Uterus (tissue), 4 donors: Measurements from ENCODE around the gene TEPSIN. TPM values are rescaled to one million over a fixed set of nuclear protein-coding genes. Genes with fewer than 3 reads are reported as not detected.

Experiments
- DNase-seq, 2 donors: peaks; one replicate each; pipeline ENCODE4 v3.0.0-alpha.2; 2019 to 2020
- H3K27ac ChIP-seq, 2 donors: fragments of 200-600 bp; sonication (generic); 1 replicate in 1 of 2; 2 replicates in 1 of 2; pipeline ENCODE4 v1.5.1; 2016 to 2018
- H3K27me3 ChIP-seq, 2 donors: fragments of 200-600 bp; sonication (generic); one replicate each; pipeline ENCODE4 v1.5.1; 2018 to 2019; ENCODE audit warnings: control low read depth in 1 of 2
- H3K36me3 ChIP-seq, 2 donors: fragments of 200-600 bp; sonication (generic); one replicate each; pipeline ENCODE4 v1.5.1; 2019; ENCODE audit warnings: control low read depth in 1 of 2
- H3K4me1 ChIP-seq, 2 donors: fragments of 200-600 bp; sonication (generic); one replicate each; pipeline ENCODE4 v1.5.1; 2018 to 2019; ENCODE audit warnings: control low read depth in 1 of 2
- H3K4me3 ChIP-seq, 2 donors: fragments of 200-600 bp; sonication (generic); 1 replicate in 1 of 2; 2 replicates in 1 of 2; pipeline ENCODE4 v1.5.1; 2018 to 2019; ENCODE audit warnings: mild to moderate bottlenecking in 1 of 2
- H3K9me3 ChIP-seq, 2 donors: fragments of 200-600 bp; sonication (generic); one replicate each; pipeline ENCODE4 v1.5.1; 2019; ENCODE audit warnings: control low read depth in 1 of 2
- POLR2A ChIP-seq, 2 donors: fragments of 450-650 bp; IDR thresholded peaks; one replicate each; pipeline ENCODE4 v1.6.1; 2016; ENCODE audit warnings: antibody characterized with exemption in 2 of 2, mild to moderate bottlenecking in 1 of 2, moderate library complexity in 1 of 2
- intact Hi-C: fragments of 100-400 bp; cut with DNase I; formaldehyde crosslinking; loops from one replicate; pipeline ENCODE4 v1.15.1; 2023; ENCODE audit warnings: low total_unique reads
- total RNA-seq, 4 donors: library from RNA; depleted of rRNA in 3 of 4; stranded (reverse); fragments of >200 nt in 3 of 4; gene quantifications; one replicate each; pipeline versions ENCODE4 v1.1.0 to v1.2.4, GENCODE V29; 2014 to 2023
- TF ChIP-seq, protein P1 (sequence below), 4 experiments: fragments of 200-600 bp in 2 of 4; fragments of 450-650 bp in 2 of 4; sonication (generic) in 2 of 4; IDR thresholded peaks; one replicate each; pipeline ENCODE4 v1.5.1; 2016 to 2019; ENCODE audit warnings: antibody characterized with exemption in 4 of 4, mild to moderate bottlenecking in 2 of 4, moderate library complexity in 1 of 4
- donor health status: DM: yes; HTN: yes; CAD: no.

The TEPSIN gene
- total RNA-seq, 4 donors from 2014 or later = 6.4 to 31.2 (median 22.6) TPM; not detected in 1

DNA sequence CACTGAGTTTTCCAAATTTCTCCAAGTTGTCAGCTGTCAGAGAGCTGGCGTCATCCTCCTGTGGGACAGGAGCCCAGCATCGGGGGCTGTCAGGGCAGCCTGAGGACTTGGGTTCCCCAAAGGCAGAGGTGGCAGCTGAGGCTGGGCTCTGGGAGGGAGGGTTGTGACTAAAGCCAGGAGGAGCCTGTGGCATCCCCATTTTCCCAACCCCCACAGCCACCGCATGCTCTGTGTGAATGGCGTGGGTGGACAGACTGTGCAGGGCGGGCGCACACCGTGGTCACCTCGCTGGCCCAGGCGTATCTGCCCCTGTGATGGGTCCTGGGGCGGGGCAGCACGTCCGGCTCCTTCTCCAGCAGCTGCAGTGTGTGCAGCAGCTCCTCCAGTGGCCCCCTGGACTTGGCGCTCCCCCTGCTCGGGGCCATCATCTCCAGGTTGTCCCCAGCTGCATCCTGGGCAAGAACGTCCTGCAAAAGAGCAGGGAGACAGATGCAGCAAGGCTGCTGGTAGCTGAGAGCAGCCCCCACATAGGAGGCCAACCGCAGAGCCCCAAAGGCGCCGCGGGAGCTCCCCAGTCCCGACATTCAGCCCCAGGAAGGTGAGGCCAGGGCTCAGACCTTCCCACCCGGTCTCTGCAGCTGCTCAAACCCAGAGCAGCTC lies 40.9 kb downstream of the TEPSIN start:
- Histone ChIP-seq H3K9me3 (no peaks in the 10 kb centered on the region), H3K36me3 (no peaks in the 10 kb centered on the region), H3K27me3 (no peaks in the 10 kb centered on the region), H3K27ac (no peak overlapping the region), H3K4me3 (no peak overlapping the region), H3K4me1 (no peaks in the 10 kb centered on the region)
- intact Hi-C loops = no loop called here
- no peak for DNase-seq
- TF ChIP-seq, protein P1, sequence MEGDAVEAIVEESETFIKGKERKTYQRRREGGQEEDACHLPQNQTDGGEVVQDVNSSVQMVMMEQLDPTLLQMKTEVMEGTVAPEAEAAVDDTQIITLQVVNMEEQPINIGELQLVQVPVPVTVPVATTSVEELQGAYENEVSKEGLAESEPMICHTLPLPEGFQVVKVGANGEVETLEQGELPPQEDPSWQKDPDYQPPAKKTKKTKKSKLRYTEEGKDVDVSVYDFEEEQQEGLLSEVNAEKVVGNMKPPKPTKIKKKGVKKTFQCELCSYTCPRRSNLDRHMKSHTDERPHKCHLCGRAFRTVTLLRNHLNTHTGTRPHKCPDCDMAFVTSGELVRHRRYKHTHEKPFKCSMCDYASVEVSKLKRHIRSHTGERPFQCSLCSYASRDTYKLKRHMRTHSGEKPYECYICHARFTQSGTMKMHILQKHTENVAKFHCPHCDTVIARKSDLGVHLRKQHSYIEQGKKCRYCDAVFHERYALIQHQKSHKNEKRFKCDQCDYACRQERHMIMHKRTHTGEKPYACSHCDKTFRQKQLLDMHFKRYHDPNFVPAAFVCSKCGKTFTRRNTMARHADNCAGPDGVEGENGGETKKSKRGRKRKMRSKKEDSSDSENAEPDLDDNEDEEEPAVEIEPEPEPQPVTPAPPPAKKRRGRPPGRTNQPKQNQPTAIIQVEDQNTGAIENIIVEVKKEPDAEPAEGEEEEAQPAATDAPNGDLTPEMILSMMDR (IDR thresholded peaks at IDR 0.05) = no peak
- TF ChIP-seq POLR2A (IDR thresholded peaks at IDR 0.05) = no peak

DNA sequence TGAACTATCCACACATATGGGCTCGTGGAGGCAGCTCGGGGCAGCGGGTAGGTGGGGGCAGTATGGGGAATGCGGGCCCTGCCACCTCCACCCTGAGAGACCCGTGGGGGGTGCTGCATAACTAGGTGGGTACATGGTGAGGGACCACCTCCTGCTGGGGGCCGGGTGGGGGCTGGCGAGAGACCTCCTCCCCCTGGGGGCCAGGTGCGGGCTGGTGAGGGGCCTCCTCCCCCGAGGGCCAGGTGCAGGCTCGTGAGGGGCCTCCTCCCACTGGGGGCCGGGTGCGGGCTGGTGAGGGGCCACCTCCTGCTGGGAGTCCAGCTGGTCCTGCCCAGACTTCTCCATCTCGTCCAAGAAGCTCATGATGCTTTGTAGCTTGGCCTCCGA lies 41.5 kb downstream of the TEPSIN start:
- no peak for TF ChIP-seq POLR2A (IDR thresholded peaks at IDR 0.05)
- TF ChIP-seq, protein P1 (IDR thresholded peaks at IDR 0.05) = no peak
- H3K9me3 ChIP-seq = no peaks in the 10 kb centered on the region
- no peaks in the 10 kb centered on the region for H3K27me3 ChIP-seq
- no peaks in the 10 kb centered on the region for H3K4me1 ChIP-seq
- no peak overlapping the region for H3K27ac ChIP-seq
- intact Hi-C loops = no loop called here
- no peaks in the 10 kb centered on the region for H3K36me3 ChIP-seq
- no peak overlapping the region for H3K4me3 ChIP-seq
- no peak for DNase-seq

DNA sequence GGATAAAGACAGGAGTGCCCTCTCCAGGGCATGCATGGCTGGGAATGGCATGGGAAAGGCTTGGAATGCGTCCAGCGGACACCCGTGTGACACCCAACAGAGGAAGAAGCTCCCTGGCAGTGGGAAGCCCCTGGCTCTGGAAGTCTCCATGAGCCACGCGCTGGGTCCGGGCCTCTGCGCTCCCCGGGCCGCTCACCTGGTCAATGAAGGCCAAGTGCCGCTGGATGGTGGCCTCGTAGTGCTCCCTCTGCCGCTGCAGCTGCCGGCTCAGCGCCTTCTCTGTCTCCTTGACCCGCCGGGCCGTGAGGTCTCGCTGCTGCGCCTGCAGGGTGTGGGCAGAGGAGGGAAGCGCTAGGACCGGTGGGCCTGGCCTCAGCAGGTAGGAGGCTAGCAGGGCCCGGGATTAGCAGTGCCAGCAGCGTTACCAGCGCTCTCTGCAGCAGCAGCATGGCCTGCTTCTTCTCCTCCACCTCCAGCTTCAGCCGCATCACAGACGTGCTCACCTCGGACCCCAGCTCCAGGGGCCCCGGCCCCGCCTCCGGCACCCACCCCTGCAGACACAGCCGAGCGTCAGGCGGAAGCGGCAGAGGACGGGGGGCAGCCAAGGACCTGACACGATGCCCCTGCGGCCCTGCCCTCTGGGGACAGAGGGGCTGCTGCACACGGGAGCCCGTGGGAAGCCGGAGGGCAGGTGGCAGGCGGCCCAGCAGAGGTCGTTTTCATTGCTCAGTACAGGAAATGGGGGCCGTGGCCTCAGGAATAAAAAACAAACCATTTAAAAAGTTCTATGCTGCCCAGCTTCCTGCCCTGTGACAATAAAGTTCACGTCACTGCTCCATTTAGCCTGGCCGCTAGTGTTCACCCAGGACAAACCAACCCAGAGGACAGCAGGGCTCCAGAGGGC lies 42.1 kb downstream of the TEPSIN start:
- Histone ChIP-seq H3K36me3 (no peaks in the 10 kb centered on the region), H3K27ac (no peak overlapping the region), H3K4me1 (no peaks in the 10 kb centered on the region), H3K4me3 (no peak overlapping the region), H3K9me3 (no peaks in the 10 kb centered on the region), H3K27me3 (no peaks in the 10 kb centered on the region)
- no peak for DNase-seq
- TF ChIP-seq, protein P1 (IDR thresholded peaks at IDR 0.05) = no peak
- TF ChIP-seq POLR2A (IDR thresholded peaks at IDR 0.05) = no peak
- intact Hi-C loops = no loop called here

DNA sequence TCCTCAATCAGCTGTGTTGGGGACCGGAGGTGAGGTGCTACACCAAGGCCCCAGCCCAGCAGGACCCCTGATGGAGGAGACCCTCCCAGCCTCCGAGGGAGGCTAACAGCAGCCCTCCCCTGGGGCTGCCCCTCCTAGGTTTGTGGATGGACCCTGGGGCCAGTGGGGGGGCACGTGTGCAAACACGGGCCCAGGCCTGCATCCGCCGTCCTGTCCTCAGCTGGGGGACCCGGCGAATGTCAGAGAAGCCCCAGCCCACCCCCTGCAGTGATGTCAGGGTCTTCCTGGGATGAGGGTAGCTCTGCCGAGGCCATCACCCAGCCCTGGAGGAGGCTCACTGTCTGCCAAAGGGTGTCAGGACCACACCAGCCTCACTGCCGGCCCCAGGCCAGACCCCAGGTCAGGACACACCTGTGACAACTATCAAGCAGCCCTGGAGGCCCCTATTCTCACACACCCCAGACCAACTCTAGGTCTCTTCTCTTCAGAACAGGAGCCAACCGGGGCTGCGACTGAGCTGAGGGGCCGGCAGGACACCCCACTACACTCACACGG lies 42.8 kb downstream of the TEPSIN start:
- no peaks in the 10 kb centered on the region for H3K9me3 ChIP-seq
- H3K27ac ChIP-seq = no peak overlapping the region
- intact Hi-C loops = no loop called here
- DNase-seq = no peak
- H3K4me1 ChIP-seq = no peaks in the 10 kb centered on the region
- H3K4me3 ChIP-seq = no peak overlapping the region
- H3K36me3 ChIP-seq = no peaks in the 10 kb centered on the region
- H3K27me3 ChIP-seq = no peaks in the 10 kb centered on the region
- no peak for TF ChIP-seq POLR2A (IDR thresholded peaks at IDR 0.05)

DNA sequence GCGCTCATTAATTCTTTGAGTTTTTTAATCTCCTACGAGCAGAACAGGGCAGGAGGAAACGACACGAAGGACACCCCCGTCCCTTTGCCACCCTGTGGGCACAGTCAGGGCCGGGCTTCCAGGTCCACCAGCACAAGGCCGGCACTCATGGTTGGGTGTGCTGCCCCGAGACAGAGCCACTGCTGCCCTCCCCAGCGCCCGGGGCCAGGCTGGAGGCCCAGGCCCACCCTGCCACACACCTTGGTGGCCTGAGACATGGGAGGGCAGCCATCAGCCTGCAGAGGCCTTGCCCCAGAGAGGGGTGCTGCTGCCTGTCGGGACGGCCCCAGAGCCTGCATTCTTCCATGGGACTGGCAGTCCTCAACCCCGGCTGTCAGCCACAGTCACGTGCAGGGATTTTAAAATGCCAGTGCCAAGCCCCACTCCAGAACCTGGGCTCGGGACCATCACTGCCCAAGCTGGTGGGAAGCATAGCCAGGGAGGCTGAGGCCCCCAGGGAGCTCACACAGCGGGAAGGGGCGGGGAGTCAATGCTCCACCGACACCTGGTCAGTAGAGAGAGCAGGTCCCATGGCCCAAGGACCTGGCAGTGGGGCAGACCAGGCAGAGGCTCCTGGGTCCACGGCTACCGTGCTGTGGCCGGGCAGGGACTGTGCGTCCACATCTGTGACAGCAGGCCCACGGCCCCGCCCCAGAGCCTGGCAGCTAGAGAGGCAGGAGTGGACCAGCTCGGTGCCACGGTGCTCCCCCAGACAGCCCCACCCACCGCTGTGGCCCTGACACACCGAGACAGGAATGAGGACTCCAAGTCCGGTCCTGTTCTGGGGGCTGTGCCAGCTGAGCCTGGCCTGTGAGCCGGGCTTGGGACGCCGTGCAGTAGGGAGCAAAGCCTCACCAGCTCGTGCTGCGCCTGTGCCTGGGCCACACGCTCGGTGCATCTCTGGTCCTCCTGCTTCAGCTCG lies 43.6 kb downstream of the TEPSIN start:
- Histone ChIP-seq H3K27ac (no peak overlapping the region), H3K36me3 (no peaks in the 10 kb centered on the region), H3K9me3 (no peaks in the 10 kb centered on the region), H3K27me3 (no peaks in the 10 kb centered on the region), H3K4me1 (no peaks in the 10 kb centered on the region), H3K4me3 (no peak overlapping the region)
- intact Hi-C loops = no loop called here
- DNase-seq = no peak
- no peak for TF ChIP-seq POLR2A (IDR thresholded peaks at IDR 0.05)
- TF ChIP-seq, protein P1 (IDR thresholded peaks at IDR 0.05) = no peak
